HepG2 (cell line): ENCODE data around the gene OR2F2. TPM values are rescaled to one million over a fixed set of nuclear protein-coding genes. Genes with fewer than 3 reads are reported as not detected.

Source experiments
- CENPBD1 ChIP-seq: sonication (generic); formaldehyde crosslinking; IDR thresholded peaks from 2 replicates; pipeline ENCODE4 v1.8.0; 2022; ENCODE audit warnings: missing genetic modification reagents, low read depth, mild to moderate bottlenecking, borderline replicate concordance
- CERS6 ChIP-seq: sonication (generic); formaldehyde crosslinking; IDR thresholded peaks from 2 replicates; pipeline ENCODE4 v1.5.0; 2020; ENCODE audit warnings: missing genetic modification reagents
- ETV5 ChIP-seq: IDR thresholded peaks from 2 replicates; pipeline ENCODE4 v1.6.1; 2018; ENCODE audit warnings: missing biosample characterization, missing genetic modification reagents, inconsistent platforms, borderline replicate concordance
- FOSL2 ChIP-seq: sonication (generic); formaldehyde crosslinking; IDR thresholded peaks from 2 replicates; pipeline ENCODE4 v1.4.0; 2020; ENCODE audit warnings: missing genetic modification reagents
- FOXA3 ChIP-seq: IDR thresholded peaks from 2 replicates; pipeline ENCODE4 v1.6.1; 2016; ENCODE audit warnings: missing genetic modification reagents, missing compliant biosample characterization
- FOXM1 ChIP-seq: sonication (generic); formaldehyde crosslinking; IDR thresholded peaks from 2 replicates; pipeline ENCODE4 v1.5.0; 2020; ENCODE audit warnings: missing genetic modification reagents
- KDM5A ChIP-seq: fragments of 200-600 bp; sonication (generic); IDR thresholded peaks from 2 replicates; pipeline ENCODE4 v1.7.0; 2018; ENCODE audit warnings: antibody characterized with exemption, mild to moderate bottlenecking, low read length, borderline replicate concordance
- LCORL ChIP-seq, 2 experiments: fragments of 450-650 bp in 1 of 2; sonication (generic) in 1 of 2; formaldehyde crosslinking in 1 of 2; IDR thresholded peaks; 2 replicates each; pipeline versions ENCODE4 v1.5.0 to v1.6.1; 2017 to 2020; ENCODE audit warnings: antibody characterized with exemption in 1 of 2, missing genetic modification reagents in 1 of 2
- MED1 ChIP-seq: sonication (generic); formaldehyde crosslinking; IDR thresholded peaks from 2 replicates; pipeline ENCODE4 v1.4.0; 2020; ENCODE audit warnings: missing genetic modification reagents
- MXD4 ChIP-seq: IDR thresholded peaks from 2 replicates; pipeline ENCODE4 v1.6.1; 2016; ENCODE audit warnings: mild to moderate bottlenecking, missing biosample characterization, missing genetic modification reagents
- NFE2 ChIP-seq: sonication (generic); formaldehyde crosslinking; IDR thresholded peaks from 2 replicates; pipeline ENCODE4 v1.4.0; 2020; ENCODE audit warnings: missing genetic modification reagents
- PBX3 ChIP-seq: sonication (generic); formaldehyde crosslinking; IDR thresholded peaks from 2 replicates; pipeline ENCODE4 v1.8.1; 2023; ENCODE audit warnings: missing genetic modification reagents, inconsistent platforms, borderline replicate concordance
- RBFOX2 ChIP-seq: fragments of 200-400 bp; formaldehyde crosslinking; IDR thresholded peaks from 2 replicates; pipeline ENCODE4 v1.6.1; 2017; ENCODE audit warnings: low read depth, mild to moderate bottlenecking, low read length
- TAF1 ChIP-seq: sonication (generic); formaldehyde crosslinking; IDR thresholded peaks from 2 replicates; pipeline ENCODE4 v1.4.0; 2020; ENCODE audit warnings: missing genetic modification reagents
- ZHX2 ChIP-seq, 2 experiments: sonication (generic) in 1 of 2; formaldehyde crosslinking in 1 of 2; IDR thresholded peaks; 2 replicates each; pipeline versions ENCODE4 v1.6.1 to v1.9.0; 2014 to 2022; ENCODE audit warnings: antibody characterized with exemption in 1 of 2, borderline replicate concordance in 1 of 2, inconsistent platforms in 1 of 2, low read depth in 1 of 2, missing genetic modification reagents in 1 of 2
- ZNF136 ChIP-seq: sonication (generic); formaldehyde crosslinking; IDR thresholded peaks from 2 replicates; pipeline ENCODE4 v1.8.1; 2022; ENCODE audit warnings: low read depth, mild to moderate bottlenecking, moderate library complexity, missing genetic modification reagents
- ZNF18 ChIP-seq: sonication (generic); formaldehyde crosslinking; IDR thresholded peaks from 2 replicates; pipeline ENCODE4 v1.8.0; 2022; ENCODE audit warnings: mild to moderate bottlenecking, missing genetic modification reagents; ENCODE audit not compliant: insufficient replicate concordance
- ZNF235 ChIP-seq: sonication (generic); formaldehyde crosslinking; IDR thresholded peaks from 2 replicates; pipeline ENCODE4 v1.8.1; 2023; ENCODE audit warnings: mild to moderate bottlenecking, missing genetic modification reagents, borderline replicate concordance
- ZNF484 ChIP-seq: sonication (generic); formaldehyde crosslinking; IDR thresholded peaks from 2 replicates; pipeline ENCODE4 v1.5.1; 2020; ENCODE audit warnings: mild to moderate bottlenecking, low read depth, missing genetic modification reagents, borderline replicate concordance
- ZNF75D ChIP-seq: sonication (generic); formaldehyde crosslinking; IDR thresholded peaks from 2 replicates; pipeline ENCODE4 v1.8.1; 2023; ENCODE audit warnings: missing genetic modification reagents, mild to moderate bottlenecking, borderline replicate concordance
- polyA plus RNA-seq, 8 experiments: library from polyadenylated mRNA; depleted of rRNA in 3 of 8; stranded (reverse) in 7 of 8; unstranded in 1 of 8; fragments of >200 nt; fragmentation: Illumina TruSeq in 4 of 8; extraction: Trizol in 4 of 8; gene quantifications; 2 replicates each; pipeline versions ENCODE4 v1.2.1 to v1.2.3, GENCODE V29; 2011 to 2016; ENCODE audit warnings: low read depth in 4 of 8, missing spikeins in 1 of 8, mixed read lengths in 1 of 8; ENCODE audit not compliant: insufficient read depth in 1 of 8
- total RNA-seq, 5 experiments: library from RNA; depleted of rRNA; stranded (reverse); fragments of >200 nt; fragmentation: Illumina TruSeq; extraction: Trizol; gene quantifications; 2 replicates each; pipeline ENCODE4 v1.2.3, GENCODE V29; 2016; ENCODE audit warnings: low read depth in 1 of 5

The OR2F2 gene
- total and polyA plus RNA-seq, 2 of the 13 experiments (the other 11 are each of a cell fraction or from before 2014, with no cell fraction given) = 0.13 TPM; not detected in 1

- TF ChIP-seq RBFOX2 (no peak), ZNF18 (no peak), FOXA3 (CRISPR knock-in tag) (peak; percentile 85), ZNF75D (no peak), MXD4 (no peak), MED1 (CRISPR knock-in tag) (peak; percentile 94), ZHX2 (IDR thresholded peaks at IDR 0.05; ENCODE audit: low read depth) (no peak), ZHX2 (CRISPR knock-in tag; IDR thresholded peaks at IDR 0.05; ENCODE audit: borderline replicate concordance) (no peak), PBX3 (CRISPR knock-in tag) (no peak), ETV5 (peak; percentile 97), ZNF136 (CRISPR knock-in tag) (0 out of 2 replicates have a peak, but pooled peaks have one; percentile 52), KDM5A (no peak), CERS6 (CRISPR knock-in tag) (no peak), CENPBD1 (CRISPR knock-in tag) (no peak), TAF1 (CRISPR knock-in tag) (no peak), ZNF484 (CRISPR knock-in tag) (no peak), FOSL2 (CRISPR knock-in tag) (peak; percentile 82), NFE2 (no peak), LCORL (IDR thresholded peaks at IDR 0.05) (no peak), LCORL (CRISPR knock-in tag; IDR thresholded peaks at IDR 0.05) (peak; percentile 91), FOXM1 (CRISPR knock-in tag) (no peak), ZNF235 (CRISPR knock-in tag) (no peak)
Measured at GRCh38 chr7:143906895-143907294, 28.1 kb upstream of the OR2F2 start (continued).
